Head of caudate nucleus (tissue), 42 donors: ENCODE measurements around the gene MTIF3.
A peak's percentile ranks its signal among the peaks of the same experiment; 100 is the strongest.

Experiments used
- DNase-seq, 42 donors: peaks; one replicate each; pipeline versions ENCODE4 v3.0.0 to v3.0.0-alpha.2; 2020 to 2021; ENCODE audit warnings: mixed read lengths in 7 of 42
- intact Hi-C: fragments of 100-400 bp; cut with DNase I; formaldehyde crosslinking; loops from one replicate; pipeline ENCODE4 v1.15.0; 2022

Gene MTIF3

GRCh38 chr13:27449936-27450828, at the start of gene MTIF3:
MTIF3 (minus strand) TSS chr13:27450564; CDS start chr13:27440448, 10,116 bp downstream.
- peak; percentile 88 to 97 (median 95) for DNase-seq
- intact Hi-C loops = loop anchor here (10.0 kb wide), 1 partner anchor 175 kb away; the partner anchor contains the start of genes LNX2 and POLR1D

GRCh38 chr13:27497563-27498230, 47.3 kb upstream of the MTIF3 start:
- peak in 1 of 42 donors; percentile 17 for DNase-seq
- intact Hi-C loops = no loop called here

- no peak for DNase-seq
- intact Hi-C loops = no loop called here
Observed at GRCh38 chr13:27496536-27497273, 46.3 kb upstream of the MTIF3 start.

GRCh38 chr13:27496006-27496405, 45.6 kb upstream of the MTIF3 start:
- intact Hi-C loops = no loop called here
- peak in 1 of 42 donors; percentile 12 for DNase-seq

- peak in 2 of 42 donors; percentile 47 to 50 for DNase-seq
- intact Hi-C loops = no loop called here
Observed at GRCh38 chr13:27495551-27495950, 45.2 kb upstream of the MTIF3 start.

GRCh38 chr13:27493981-27494380, 43.6 kb upstream of the MTIF3 start:
- intact Hi-C loops = no loop called here
- DNase-seq = no peak

- intact Hi-C loops = no loop called here
- peak in 2 of 42 donors; percentile 28 to 29 for DNase-seq
Observed at GRCh38 chr13:27489456-27489855, 39.1 kb upstream of the MTIF3 start.

GRCh38 chr13:27487776-27488175, 37.4 kb upstream of the MTIF3 start:
- intact Hi-C loops = no loop called here
- no peak for DNase-seq

- intact Hi-C loops = no loop called here
- DNase-seq = no peak
Observed at GRCh38 chr13:27483421-27483820, 33.1 kb upstream of the MTIF3 start.

- intact Hi-C loops = no loop called here
- DNase-seq = peak in 1 of 42 donors; percentile 9
Observed at GRCh38 chr13:27482983-27483382, 32.6 kb upstream of the MTIF3 start.

GRCh38 chr13:27481766-27482165, 31.4 kb upstream of the MTIF3 start:
- peak in 20 of 42 donors; percentile 7 to 59 (median 35) for DNase-seq
- intact Hi-C loops = no loop called here

- no peak for DNase-seq
- intact Hi-C loops = no loop called here
Observed at GRCh38 chr13:27476943-27477703, 26.8 kb upstream of the MTIF3 start.

- peak in 1 of 42 donors; percentile 13 for DNase-seq
Observed at GRCh38 chr13:27474751-27475268, 24.4 kb upstream of the MTIF3 start.

GRCh38 chr13:27472941-27473340, 22.6 kb upstream of the MTIF3 start:
- intact Hi-C loops = no loop called here
- no peak for DNase-seq

More at GRCh38 chr13:27474751-27475268, 24.4 kb upstream of the MTIF3 start:
- intact Hi-C loops = no loop called here

- intact Hi-C loops = no loop called here
- DNase-seq = no peak
Observed at GRCh38 chr13:27472441-27472840, 22.1 kb upstream of the MTIF3 start.

GRCh38 chr13:27470075-27470820, 19.9 kb upstream of the MTIF3 start:
- intact Hi-C loops = no loop called here
- no peak for DNase-seq

GRCh38 chr13:27466513-27466912, 16.1 kb upstream of the MTIF3 start:
- intact Hi-C loops = no loop called here
- peak in 39 of 42 donors; percentile 5 to 83 (median 43) for DNase-seq

- DNase-seq = no peak
- intact Hi-C loops = no loop called here
Observed at GRCh38 chr13:27465611-27466010, 15.2 kb upstream of the MTIF3 start.
